H1 (cell line): Measurements from ENCODE around the gene CTTNBP2. TPM values are rescaled to one million over a fixed set of nuclear protein-coding genes. Genes with fewer than 3 reads are reported as not detected.

Experiments
- HDAC2 ChIP-seq, 2 experiments: fragments of 300-600 bp in 1 of 2; sonication (generic) in 1 of 2; IDR thresholded peaks; 2 replicates each; pipeline ENCODE4 v1.6.1; 2011 to 2012; ENCODE audit warnings: low read depth in 2 of 2, low read length in 2 of 2, mild to moderate bottlenecking in 2 of 2, moderate library complexity in 2 of 2, borderline replicate concordance in 1 of 2, inconsistent platforms in 1 of 2
- TBP ChIP-seq: IDR thresholded peaks from 2 replicates; pipeline ENCODE4 v1.6.1; 2011; ENCODE audit warnings: low read depth, low read length, improper control_type of control experiment
- polyA plus RNA-seq, 7 experiments: library from polyadenylated mRNA; depleted of rRNA in 3 of 7; stranded (reverse) in 5 of 7; unstranded in 2 of 7; fragments of >200 nt in 5 of 7; fragments of 200-250 nt in 2 of 7; gene quantifications; 1 replicate in 5 of 7; 2 replicates in 1 of 7; 4 replicates in 1 of 7; pipeline versions ENCODE4 v1.2.1 to v1.2.3, GENCODE V29; 2011 to 2013; ENCODE audit warnings: missing spikeins in 2 of 7, mixed read lengths in 2 of 7
- total RNA-seq: library from RNA; stranded (reverse); fragmentation: NEBNext Ultra II Directional; extraction: Animal tissue kit (Norgen Biotek cat#: 25700); gene quantifications from 2 replicates; pipeline ENCODE4 v1.2.1, GENCODE V29; 2021
- TF ChIP-seq, protein P1 (sequence below), 3 experiments: IDR thresholded peaks; 1 replicate in 2 of 3; 2 replicates in 1 of 3; pipeline versions ENCODE4 v1.5.1 to v1.6.1; 2011; ENCODE audit warnings: low read length in 3 of 3, mild to moderate bottlenecking in 3 of 3, inconsistent platforms in 2 of 3, low read depth in 1 of 3, moderate library complexity in 1 of 3; ENCODE audit not compliant: insufficient read depth in 1 of 3; ENCODE audit errors: control extremely low read depth in 1 of 3
- TF ChIP-seq, protein P2 (sequence below): IDR thresholded peaks from 2 replicates; pipeline ENCODE4 v1.6.1; 2012; ENCODE audit warnings: inconsistent platforms

The CTTNBP2 gene
- total and polyA plus RNA-seq, 2 of the 8 experiments (the other 6 are each of a cell fraction or from before 2014, with no cell fraction given), result 15.3 to 35.1 TPM

DNA sequence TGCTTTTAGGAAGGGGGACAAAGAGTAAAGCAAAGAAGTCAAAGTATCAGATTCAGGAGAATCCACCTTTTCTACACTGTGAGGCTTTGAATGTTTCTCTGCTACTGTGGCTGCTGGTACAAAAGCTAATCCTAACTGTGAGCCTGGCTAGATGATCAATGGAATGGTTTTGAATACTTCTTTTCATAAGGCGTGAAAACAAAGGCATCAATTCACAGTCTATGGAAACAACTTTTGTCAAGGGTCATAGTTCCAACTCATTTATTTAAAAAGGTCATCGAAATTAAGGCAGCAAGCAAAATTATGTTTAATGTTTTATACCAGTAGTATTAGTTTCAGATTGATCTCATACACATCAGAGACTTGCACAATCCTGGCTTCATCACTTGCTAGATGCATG lies 118.1 kb downstream of the CTTNBP2 start (continued):
- TF ChIP-seq, protein P1, sequence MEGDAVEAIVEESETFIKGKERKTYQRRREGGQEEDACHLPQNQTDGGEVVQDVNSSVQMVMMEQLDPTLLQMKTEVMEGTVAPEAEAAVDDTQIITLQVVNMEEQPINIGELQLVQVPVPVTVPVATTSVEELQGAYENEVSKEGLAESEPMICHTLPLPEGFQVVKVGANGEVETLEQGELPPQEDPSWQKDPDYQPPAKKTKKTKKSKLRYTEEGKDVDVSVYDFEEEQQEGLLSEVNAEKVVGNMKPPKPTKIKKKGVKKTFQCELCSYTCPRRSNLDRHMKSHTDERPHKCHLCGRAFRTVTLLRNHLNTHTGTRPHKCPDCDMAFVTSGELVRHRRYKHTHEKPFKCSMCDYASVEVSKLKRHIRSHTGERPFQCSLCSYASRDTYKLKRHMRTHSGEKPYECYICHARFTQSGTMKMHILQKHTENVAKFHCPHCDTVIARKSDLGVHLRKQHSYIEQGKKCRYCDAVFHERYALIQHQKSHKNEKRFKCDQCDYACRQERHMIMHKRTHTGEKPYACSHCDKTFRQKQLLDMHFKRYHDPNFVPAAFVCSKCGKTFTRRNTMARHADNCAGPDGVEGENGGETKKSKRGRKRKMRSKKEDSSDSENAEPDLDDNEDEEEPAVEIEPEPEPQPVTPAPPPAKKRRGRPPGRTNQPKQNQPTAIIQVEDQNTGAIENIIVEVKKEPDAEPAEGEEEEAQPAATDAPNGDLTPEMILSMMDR (IDR thresholded peaks at IDR 0.05; ENCODE audit: control extremely low read depth in 1 of 3, insufficient read depth in 1 of 3, low read depth in 1 of 3, low read length in 3 of 3), result no peak
- no peak for TF ChIP-seq TBP
- no peak for TF ChIP-seq HDAC2 (IDR thresholded peaks at IDR 0.05; ENCODE audit: borderline replicate concordance in 1 of 2, low read depth in 2 of 2, low read length in 2 of 2)
- TF ChIP-seq, protein P2, sequence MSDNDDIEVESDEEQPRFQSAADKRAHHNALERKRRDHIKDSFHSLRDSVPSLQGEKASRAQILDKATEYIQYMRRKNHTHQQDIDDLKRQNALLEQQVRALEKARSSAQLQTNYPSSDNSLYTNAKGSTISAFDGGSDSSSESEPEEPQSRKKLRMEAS, result no peak
